Astrocyte (in vitro differentiated cells and primary cell): ENCODE measurements around the gene UAP1L1. TPM values are rescaled to one million over a fixed set of nuclear protein-coding genes. Genes with fewer than 3 reads are reported as not detected.

Experiments used
- DNase-seq: peaks from one replicate; pipeline ENCODE4 v3.0.0-alpha.2; 2010; ENCODE audit warnings: low read depth
- FAIRE-seq: peaks from 2 replicates; lab custom pipeline; 2011; peaks lifted over from hg19 to GRCh38; lab: Jason Lieb, UNC
- H2AFZ ChIP-seq: 2 replicates; pipeline ENCODE4 v1.6.0; 2012; ENCODE audit warnings: low read depth, low read length, inconsistent platforms
- H3K27ac ChIP-seq: 2 replicates; pipeline ENCODE4 v1.5.1; 2011; ENCODE audit warnings: low read depth, low read length, inconsistent platforms
- H3K27me3 ChIP-seq: 2 replicates; pipeline ENCODE4 v1.6.0; 2011; ENCODE audit warnings: low read length, inconsistent platforms; ENCODE audit not compliant: insufficient read depth
- H3K36me3 ChIP-seq: 2 replicates; pipeline ENCODE4 v1.5.1; 2011; ENCODE audit warnings: low read length, inconsistent platforms; ENCODE audit not compliant: insufficient read depth
- H3K4me1 ChIP-seq: 2 replicates; pipeline ENCODE4 v1.5.1; 2011; ENCODE audit warnings: low read length, inconsistent platforms; ENCODE audit not compliant: insufficient read depth
- H3K4me2 ChIP-seq: 2 replicates; pipeline ENCODE4 v1.6.0; 2012; ENCODE audit warnings: low read length, inconsistent platforms
- H3K4me3 ChIP-seq: 2 replicates; pipeline ENCODE4 v1.5.1; 2011; ENCODE audit warnings: low read depth, mild to moderate bottlenecking, low read length, inconsistent platforms; ENCODE audit not compliant: insufficient read depth
- H3K79me2 ChIP-seq: 2 replicates; pipeline ENCODE4 v1.6.0; 2012; ENCODE audit warnings: mild to moderate bottlenecking, low read length, inconsistent platforms; ENCODE audit not compliant: insufficient read depth
- H3K9ac ChIP-seq: 2 replicates; pipeline ENCODE4 v1.6.0; 2012; ENCODE audit warnings: mild to moderate bottlenecking, low read length, inconsistent platforms
- H3K9me3 ChIP-seq: 2 replicates; pipeline ENCODE4 v1.5.1; 2012; ENCODE audit warnings: low read depth, mild to moderate bottlenecking, low read length, inconsistent platforms; ENCODE audit not compliant: insufficient read depth
- H4K20me1 ChIP-seq: 2 replicates; pipeline ENCODE4 v1.6.0; 2012; ENCODE audit warnings: low read length, inconsistent platforms; ENCODE audit not compliant: insufficient read depth
- H3K27ac Mint-ChIP-seq: one replicate; pipeline ENCODE4 v1.8.0; 2021; ENCODE audit warnings: mild to moderate bottlenecking, mixed read lengths; ENCODE audit not compliant: unreplicated experiment
- H3K27me3 Mint-ChIP-seq: one replicate; pipeline ENCODE4 v1.8.0; 2021; ENCODE audit warnings: low read depth, mixed read lengths; ENCODE audit not compliant: unreplicated experiment
- H3K36me3 Mint-ChIP-seq: one replicate; pipeline ENCODE4 v1.8.0; 2021; ENCODE audit warnings: low read depth, mixed read lengths; ENCODE audit not compliant: unreplicated experiment
- H3K4me1 Mint-ChIP-seq: one replicate; pipeline ENCODE4 v1.8.0; 2021; ENCODE audit warnings: low read depth, mixed read lengths; ENCODE audit not compliant: unreplicated experiment
- H3K4me3 Mint-ChIP-seq: one replicate; pipeline ENCODE4 v1.8.0; 2021; ENCODE audit warnings: mild to moderate bottlenecking, moderate library complexity, mixed read lengths; ENCODE audit not compliant: unreplicated experiment
- H3K9me3 Mint-ChIP-seq: one replicate; pipeline ENCODE4 v1.8.0; 2021; ENCODE audit warnings: mild to moderate bottlenecking, mixed read lengths; ENCODE audit not compliant: unreplicated experiment
- EZH2 ChIP-seq: IDR thresholded peaks from 2 replicates; pipeline ENCODE4 v1.6.1; 2012; ENCODE audit warnings: mild to moderate bottlenecking, low read length, inconsistent platforms; ENCODE audit not compliant: insufficient read depth
- total RNA-seq: library from RNA; stranded (reverse); gene quantifications from 2 replicates; pipeline ENCODE4 v1.2.1, GENCODE V29; 2021
- TF ChIP-seq, protein P1 (sequence below): IDR thresholded peaks from 2 replicates; pipeline ENCODE4 v1.5.1; 2011; ENCODE audit warnings: low read depth, mild to moderate bottlenecking, inconsistent platforms, low read length, moderate library complexity; ENCODE audit not compliant: insufficient read depth

The UAP1L1 gene
- total RNA-seq, 1 donor from 2014 or later, result 4.0 TPM

- Histone ChIP-seq H2AFZ (no peak overlapping the region), H3K27ac (no peak overlapping the region), H3K4me1 (no peaks in the 10 kb centered on the region), H3K9ac (no peak overlapping the region), H3K79me2 (no peaks in the 10 kb centered on the region), H3K4me2 (no peak overlapping the region), H3K36me3 (peaks cover 14% of the 10 kb centered on the region), H3K4me3 (no peak overlapping the region), H4K20me1 (peaks cover 5% of the 10 kb centered on the region), H3K9me3 (peaks cover 10% of the 10 kb centered on the region), H3K27me3 (no peaks in the 10 kb centered on the region)
- no peak overlapping the region for H3K27ac Mint-ChIP-seq
- no peak for TF ChIP-seq EZH2
- TF ChIP-seq, protein P1, sequence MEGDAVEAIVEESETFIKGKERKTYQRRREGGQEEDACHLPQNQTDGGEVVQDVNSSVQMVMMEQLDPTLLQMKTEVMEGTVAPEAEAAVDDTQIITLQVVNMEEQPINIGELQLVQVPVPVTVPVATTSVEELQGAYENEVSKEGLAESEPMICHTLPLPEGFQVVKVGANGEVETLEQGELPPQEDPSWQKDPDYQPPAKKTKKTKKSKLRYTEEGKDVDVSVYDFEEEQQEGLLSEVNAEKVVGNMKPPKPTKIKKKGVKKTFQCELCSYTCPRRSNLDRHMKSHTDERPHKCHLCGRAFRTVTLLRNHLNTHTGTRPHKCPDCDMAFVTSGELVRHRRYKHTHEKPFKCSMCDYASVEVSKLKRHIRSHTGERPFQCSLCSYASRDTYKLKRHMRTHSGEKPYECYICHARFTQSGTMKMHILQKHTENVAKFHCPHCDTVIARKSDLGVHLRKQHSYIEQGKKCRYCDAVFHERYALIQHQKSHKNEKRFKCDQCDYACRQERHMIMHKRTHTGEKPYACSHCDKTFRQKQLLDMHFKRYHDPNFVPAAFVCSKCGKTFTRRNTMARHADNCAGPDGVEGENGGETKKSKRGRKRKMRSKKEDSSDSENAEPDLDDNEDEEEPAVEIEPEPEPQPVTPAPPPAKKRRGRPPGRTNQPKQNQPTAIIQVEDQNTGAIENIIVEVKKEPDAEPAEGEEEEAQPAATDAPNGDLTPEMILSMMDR, result no peak
- H3K4me3 Mint-ChIP-seq, result no peak overlapping the region
- H3K4me1 Mint-ChIP-seq, result no peaks in the 10 kb centered on the region
- H3K9me3 Mint-ChIP-seq, result no peaks in the 10 kb centered on the region
- H3K36me3 Mint-ChIP-seq, result peaks cover 7% of the 10 kb centered on the region
- no peaks in the 10 kb centered on the region for H3K27me3 Mint-ChIP-seq
- no peak for DNase-seq
- no peak for FAIRE-seq
These were observed 30.1 kb downstream of the UAP1L1 start for GRCh38 chr9:137107312-137107921.

GRCh38 chr9:137107982-137108381 lies 30.7 kb downstream of the UAP1L1 start:
- no peaks in the 10 kb centered on the region for H3K4me1 Mint-ChIP-seq
- no peaks in the 10 kb centered on the region for H3K79me2 ChIP-seq
- H2AFZ ChIP-seq, result no peak overlapping the region
- H3K9me3 Mint-ChIP-seq, result no peaks in the 10 kb centered on the region
- H3K27ac Mint-ChIP-seq, result no peak overlapping the region
- H3K36me3 Mint-ChIP-seq, result peaks cover 7% of the 10 kb centered on the region
- no peak overlapping the region for H3K27ac ChIP-seq
- H3K27me3 Mint-ChIP-seq, result no peaks in the 10 kb centered on the region
- no peak for DNase-seq
- FAIRE-seq, result no peak
- H4K20me1 ChIP-seq, result no peaks in the 10 kb centered on the region
- no peaks in the 10 kb centered on the region for H3K4me1 ChIP-seq
- peaks cover 8% of the 10 kb centered on the region for H3K36me3 ChIP-seq
- no peak overlapping the region for H3K4me3 ChIP-seq
- no peak overlapping the region for H3K4me3 Mint-ChIP-seq
- H3K9ac ChIP-seq, result no peak overlapping the region
- H3K9me3 ChIP-seq, result peaks cover 5% of the 10 kb centered on the region
- H3K27me3 ChIP-seq, result no peaks in the 10 kb centered on the region
- H3K4me2 ChIP-seq, result no peak overlapping the region
- TF ChIP-seq, protein P1, result no peak
- no peak for TF ChIP-seq EZH2

DNA sequence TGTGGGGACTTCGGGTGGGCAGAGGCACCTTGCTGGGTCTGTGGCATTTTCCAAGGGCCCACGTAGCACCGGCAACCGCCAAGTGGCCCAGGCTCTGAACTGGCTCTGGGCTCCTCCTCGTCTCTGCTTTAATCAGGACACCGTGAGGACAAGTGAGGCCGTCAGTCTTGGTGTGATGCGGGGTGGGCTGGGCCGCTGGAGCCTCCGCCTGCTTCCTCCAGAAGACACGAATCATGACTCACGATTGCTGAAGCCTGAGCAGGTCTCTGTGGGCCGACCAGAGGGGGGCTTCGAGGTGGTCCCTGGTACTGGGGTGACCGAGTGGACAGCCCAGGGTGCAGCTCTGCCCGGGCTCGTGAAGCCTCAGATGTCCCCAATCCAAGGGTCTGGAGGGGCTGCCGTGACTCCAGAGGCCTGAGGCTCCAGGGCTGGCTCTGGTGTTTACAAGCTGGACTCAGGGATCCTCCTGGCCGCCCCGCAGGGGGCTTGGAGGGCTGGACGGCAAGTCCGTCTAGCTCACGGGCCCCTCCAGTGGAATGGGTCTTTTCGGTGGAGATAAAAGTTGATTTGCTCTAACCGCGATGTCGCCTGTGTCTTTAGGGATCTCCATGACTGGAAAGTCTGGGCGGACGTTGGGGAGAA lies 31.4 kb downstream of the UAP1L1 start:
- no peak overlapping the region for H3K9ac ChIP-seq
- H3K36me3 ChIP-seq, result peaks cover 2% of the 10 kb centered on the region
- no peak overlapping the region for H2AFZ ChIP-seq
- H3K4me1 Mint-ChIP-seq, result no peaks in the 10 kb centered on the region
- no peak overlapping the region for H3K4me3 ChIP-seq
- no peaks in the 10 kb centered on the region for H3K9me3 Mint-ChIP-seq
- FAIRE-seq (no peak), DNase-seq (no peak)
- H4K20me1 ChIP-seq, result no peaks in the 10 kb centered on the region
- H3K9me3 ChIP-seq, result peaks cover 2% of the 10 kb centered on the region
- H3K79me2 ChIP-seq, result no peaks in the 10 kb centered on the region
- H3K27ac Mint-ChIP-seq, result no peak overlapping the region
- H3K27me3 Mint-ChIP-seq, result no peaks in the 10 kb centered on the region
- no peak overlapping the region for H3K4me2 ChIP-seq
- no peak for TF ChIP-seq EZH2
- TF ChIP-seq, protein P1, result no peak
- H3K27me3 ChIP-seq, result no peaks in the 10 kb centered on the region
- no peaks in the 10 kb centered on the region for H3K4me1 ChIP-seq
- H3K27ac ChIP-seq, result no peak overlapping the region
- peaks cover 3% of the 10 kb centered on the region for H3K36me3 Mint-ChIP-seq
- no peak overlapping the region for H3K4me3 Mint-ChIP-seq
